ENCODE results near the gene CRACR2A.

DNA sequence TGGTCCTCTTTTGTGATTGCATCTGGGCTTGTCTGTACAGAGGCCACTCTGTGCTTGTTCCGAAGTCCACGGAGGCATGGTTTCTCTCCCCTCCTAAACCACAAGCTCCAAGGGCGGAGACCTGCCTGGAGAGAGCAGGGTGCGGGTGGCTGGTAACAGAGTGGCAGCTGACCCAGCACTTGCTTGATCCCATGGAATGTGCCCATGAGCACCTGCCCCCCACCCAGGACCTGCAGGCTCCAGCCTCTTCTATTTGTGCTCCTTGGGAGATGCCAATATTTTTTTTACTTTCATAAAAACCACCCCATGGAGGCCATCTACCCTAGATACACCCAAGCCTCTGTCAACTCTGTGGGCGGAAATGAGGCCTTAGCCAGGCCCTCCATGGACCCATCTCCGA lies 157.2 kb downstream of the CRACR2A start:
- TF ChIP-seq, protein P1, sequence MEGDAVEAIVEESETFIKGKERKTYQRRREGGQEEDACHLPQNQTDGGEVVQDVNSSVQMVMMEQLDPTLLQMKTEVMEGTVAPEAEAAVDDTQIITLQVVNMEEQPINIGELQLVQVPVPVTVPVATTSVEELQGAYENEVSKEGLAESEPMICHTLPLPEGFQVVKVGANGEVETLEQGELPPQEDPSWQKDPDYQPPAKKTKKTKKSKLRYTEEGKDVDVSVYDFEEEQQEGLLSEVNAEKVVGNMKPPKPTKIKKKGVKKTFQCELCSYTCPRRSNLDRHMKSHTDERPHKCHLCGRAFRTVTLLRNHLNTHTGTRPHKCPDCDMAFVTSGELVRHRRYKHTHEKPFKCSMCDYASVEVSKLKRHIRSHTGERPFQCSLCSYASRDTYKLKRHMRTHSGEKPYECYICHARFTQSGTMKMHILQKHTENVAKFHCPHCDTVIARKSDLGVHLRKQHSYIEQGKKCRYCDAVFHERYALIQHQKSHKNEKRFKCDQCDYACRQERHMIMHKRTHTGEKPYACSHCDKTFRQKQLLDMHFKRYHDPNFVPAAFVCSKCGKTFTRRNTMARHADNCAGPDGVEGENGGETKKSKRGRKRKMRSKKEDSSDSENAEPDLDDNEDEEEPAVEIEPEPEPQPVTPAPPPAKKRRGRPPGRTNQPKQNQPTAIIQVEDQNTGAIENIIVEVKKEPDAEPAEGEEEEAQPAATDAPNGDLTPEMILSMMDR (IDR thresholded peaks at IDR 0.05; ENCODE audit: control extremely low read depth in 1 of 3, insufficient read depth in 1 of 3, low read depth in 1 of 3, low read length in 3 of 3): no peak
- no peak for TF ChIP-seq POLR2AphosphoS5 (IDR thresholded peaks at IDR 0.05; ENCODE audit: low read depth, low read length)
